GM19372 (cell line): ENCODE results near the gene ADH4.
"Not testable (repeated sequence)": the region's sequence is repeated elsewhere in the genome, so short reads cannot be mapped to it uniquely, and the experiment has no call there.

ENCODE experiments used
- ATAC-seq: cut with Tn5 transposase; IDR thresholded peaks from one replicate; pipeline ENCODE4 v1.9.1; 2021; ENCODE audit warnings: mild to moderate bottlenecking, low read depth, moderate library complexity; ENCODE audit not compliant: unreplicated experiment

Gene ADH4

DNA sequence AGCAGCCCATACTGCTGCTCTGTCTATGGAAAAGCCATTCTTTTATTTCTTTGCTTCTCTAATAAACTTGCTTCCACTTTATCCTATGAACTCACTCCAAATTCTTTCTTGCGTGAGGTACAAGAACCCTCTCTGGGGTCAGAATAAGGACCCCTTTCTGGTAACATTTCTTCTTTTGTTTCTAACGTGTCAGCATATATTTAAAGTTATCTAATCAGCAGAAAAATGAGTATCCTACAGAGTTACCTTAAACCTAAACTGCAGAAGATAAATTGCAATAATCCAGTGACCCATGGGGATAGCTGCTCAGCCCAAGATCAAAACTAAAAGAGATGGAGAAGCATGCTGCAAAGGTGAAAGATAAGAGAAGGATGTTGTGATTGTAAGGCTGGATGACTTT is 59.5 kb downstream of the ADH4 start:
- ATAC-seq, result no peak

DNA sequence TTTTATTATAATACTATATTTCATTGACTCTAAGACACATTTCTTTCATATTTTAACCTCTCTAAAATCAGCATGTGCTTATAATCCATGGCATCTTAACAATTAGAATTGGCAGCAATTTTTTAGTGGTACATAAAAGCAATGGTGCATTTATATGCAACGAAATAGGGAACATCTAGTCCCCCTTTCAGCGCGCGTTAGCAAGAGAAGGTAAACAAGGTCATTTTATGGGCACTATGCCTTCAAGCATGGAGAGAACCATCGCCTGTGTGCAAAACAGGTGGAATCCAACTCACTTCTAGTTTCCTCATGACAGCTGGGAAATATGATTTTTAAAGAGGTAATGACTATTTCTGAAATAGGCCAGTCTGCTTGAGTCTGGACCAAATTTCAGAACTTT is 61.9 kb downstream of the ADH4 start:
- ATAC-seq, result no peak

GRCh38 chr4:99080869-99081268 is 63.2 kb downstream of the ADH4 start:
- ATAC-seq, result not testable (repeated sequence)

DNA sequence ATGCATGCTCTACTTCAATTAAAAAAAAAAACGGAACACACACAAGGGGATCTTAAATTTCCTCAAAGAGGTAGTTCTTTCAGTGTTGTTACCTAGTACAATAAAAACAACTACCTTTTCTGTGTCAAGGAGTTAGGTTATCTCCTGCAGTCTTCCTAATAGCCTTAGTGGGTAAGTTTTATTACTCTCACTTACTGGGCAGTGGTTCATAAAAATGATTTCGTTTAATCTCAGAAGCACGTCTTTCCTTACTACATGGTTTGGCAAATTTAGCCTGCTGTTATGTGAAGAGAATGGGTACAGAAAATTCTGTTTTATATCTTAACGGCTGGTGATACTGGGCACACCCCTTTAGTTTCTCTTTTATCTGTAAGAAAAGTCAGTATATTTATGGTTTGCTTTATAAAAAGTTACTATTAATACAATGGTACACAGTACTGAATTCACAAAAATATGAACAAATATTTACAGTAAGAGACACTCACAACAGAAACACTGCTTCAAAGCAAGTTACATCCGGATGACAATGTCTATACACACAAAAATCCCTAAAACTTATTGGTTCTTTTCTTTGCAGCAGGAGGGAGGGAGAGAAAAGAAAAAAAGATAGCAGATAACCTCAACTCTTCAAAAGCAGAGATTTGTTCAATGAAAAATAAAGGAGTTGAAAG is 64.3 kb downstream of the ADH4 start:
- no peak for ATAC-seq

GRCh38 chr4:99078931-99079624 is 65.0 kb downstream of the ADH4 start:
- no peak for ATAC-seq

DNA sequence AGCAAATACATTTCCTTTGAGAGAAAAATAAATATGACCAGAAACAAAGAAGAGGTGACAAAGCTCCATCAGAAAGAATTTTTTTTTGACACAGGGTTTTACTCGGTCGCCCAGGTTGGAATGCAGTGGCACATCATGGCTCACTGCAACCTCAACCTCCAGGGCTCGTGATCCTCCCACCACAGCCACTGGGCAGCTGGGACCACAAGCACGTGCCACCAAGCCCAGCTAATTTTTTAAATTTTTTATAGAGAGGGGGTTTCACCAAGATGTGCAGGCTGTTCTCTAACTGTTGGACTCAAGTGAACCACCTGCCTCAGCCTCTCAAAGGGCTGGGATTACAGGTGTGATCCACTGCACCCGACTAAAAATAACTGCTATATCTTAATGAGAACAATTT is 65.8 kb downstream of the ADH4 start:
- ATAC-seq, result no peak

GRCh38 chr4:99077177-99077576 is 66.9 kb downstream of the ADH4 start:
- no peak for ATAC-seq

- ATAC-seq, result no peak
Observed at GRCh38 chr4:99076292-99076976, 67.7 kb downstream of the ADH4 start.

- ATAC-seq, result no peak
Observed at GRCh38 chr4:99074816-99075215, 69.3 kb downstream of the ADH4 start.
